ENCODE measurements around the gene CLASP2. TPM values are rescaled to one million over a fixed set of nuclear protein-coding genes. Genes with fewer than 3 reads are reported as not detected.

The CLASP2 gene
- total RNA-seq, 3 donors from 2014 or later (not counting 1 experiment from before 2014, with no cell fraction given): 93.8 to 109 (median 99.3) TPM

DNA sequence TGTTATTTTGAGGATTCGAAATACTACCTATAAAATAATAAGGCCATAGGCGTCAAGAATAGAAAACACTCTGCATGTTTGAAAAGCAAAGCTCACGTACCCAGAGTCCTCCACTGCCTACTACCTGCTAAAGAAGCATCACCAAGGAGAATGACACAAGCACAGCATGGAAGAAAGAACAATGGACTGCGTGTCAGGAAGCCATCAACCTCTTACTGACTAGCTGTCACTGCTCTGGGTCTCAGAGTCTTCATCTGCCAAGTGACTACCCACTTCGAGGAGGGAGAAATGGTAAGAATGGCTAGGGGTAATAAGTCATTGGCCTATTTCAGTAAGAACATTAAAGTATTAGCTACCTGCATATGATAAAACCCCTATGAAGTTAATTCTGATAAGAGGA is 49.4 kb downstream of the CLASP2 start:
- Mint-ChIP-seq H3K9me3 (no peaks in the 10 kb centered on the region), H3K4me1 (peaks cover 3 to 7% of the 10 kb centered on the region in 2 donors), H3K36me3 (no peaks in the 10 kb centered on the region), H3K27me3 (ENCODE audit: low read depth in 2 of 2) (no peaks in the 10 kb centered on the region), H3K4me3 (no peak overlapping the region), H3K27ac (no peak overlapping the region)
- no peak for ATAC-seq
- Histone ChIP-seq H3K4me1 (ENCODE audit: control insufficient read depth, insufficient read depth, low read length) (no peaks in the 10 kb centered on the region), H3K27ac (ENCODE audit: low read length) (no peak overlapping the region), H3K36me3 (ENCODE audit: control insufficient read depth, insufficient read depth, low read length) (no peaks in the 10 kb centered on the region), H3K9me3 (ENCODE audit: control insufficient read depth, insufficient read depth, low read length) (no peaks in the 10 kb centered on the region), H3K27me3 (ENCODE audit: control insufficient read depth, insufficient read depth, low read length) (no peaks in the 10 kb centered on the region), H3K4me3 (ENCODE audit: low read length) (no peak overlapping the region)
- WGBS (ENCODE audit: insufficient coverage): 100% methylated on average over 3 of the region's 5 CpGs
- TF ChIP-seq, protein P1, sequence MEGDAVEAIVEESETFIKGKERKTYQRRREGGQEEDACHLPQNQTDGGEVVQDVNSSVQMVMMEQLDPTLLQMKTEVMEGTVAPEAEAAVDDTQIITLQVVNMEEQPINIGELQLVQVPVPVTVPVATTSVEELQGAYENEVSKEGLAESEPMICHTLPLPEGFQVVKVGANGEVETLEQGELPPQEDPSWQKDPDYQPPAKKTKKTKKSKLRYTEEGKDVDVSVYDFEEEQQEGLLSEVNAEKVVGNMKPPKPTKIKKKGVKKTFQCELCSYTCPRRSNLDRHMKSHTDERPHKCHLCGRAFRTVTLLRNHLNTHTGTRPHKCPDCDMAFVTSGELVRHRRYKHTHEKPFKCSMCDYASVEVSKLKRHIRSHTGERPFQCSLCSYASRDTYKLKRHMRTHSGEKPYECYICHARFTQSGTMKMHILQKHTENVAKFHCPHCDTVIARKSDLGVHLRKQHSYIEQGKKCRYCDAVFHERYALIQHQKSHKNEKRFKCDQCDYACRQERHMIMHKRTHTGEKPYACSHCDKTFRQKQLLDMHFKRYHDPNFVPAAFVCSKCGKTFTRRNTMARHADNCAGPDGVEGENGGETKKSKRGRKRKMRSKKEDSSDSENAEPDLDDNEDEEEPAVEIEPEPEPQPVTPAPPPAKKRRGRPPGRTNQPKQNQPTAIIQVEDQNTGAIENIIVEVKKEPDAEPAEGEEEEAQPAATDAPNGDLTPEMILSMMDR (IDR thresholded peaks at IDR 0.05): no peak
- intact Hi-C loops (cut with micrococcal nuclease): no loop called here
- no peak for DNase-seq

DNA sequence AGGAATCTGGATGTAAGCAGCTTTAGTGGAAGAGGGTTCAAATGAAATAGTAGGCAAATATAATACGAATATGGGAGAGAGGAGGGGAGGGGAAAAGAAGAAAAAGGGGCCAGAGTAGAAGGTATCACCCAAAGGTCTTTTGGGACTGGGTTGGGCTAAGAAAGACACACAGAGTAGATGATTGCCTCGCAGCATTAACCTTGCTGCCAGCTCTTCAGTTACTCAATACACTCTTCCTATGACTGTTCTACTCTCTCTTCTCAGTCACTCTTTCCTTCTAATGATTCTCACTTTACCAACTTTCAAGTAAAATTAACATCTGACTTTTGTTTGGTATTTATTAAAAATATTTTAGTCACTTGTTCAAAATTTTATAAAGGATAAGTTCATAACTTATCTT is 52.8 kb downstream of the CLASP2 start:
- Mint-ChIP-seq H3K27me3 (ENCODE audit: low read depth in 2 of 2) (no peaks in the 10 kb centered on the region), H3K4me3 (no peak overlapping the region), H3K27ac (no peak overlapping the region), H3K4me1 (peaks cover under 1 to 9% of the 10 kb centered on the region in 2 donors), H3K9me3 (no peaks in the 10 kb centered on the region), H3K36me3 (no peaks in the 10 kb centered on the region)
- DNase-seq: no peak
- H3K9me3 ChIP-seq (ENCODE audit: control insufficient read depth, insufficient read depth, low read length): no peaks in the 10 kb centered on the region
- intact Hi-C loops (cut with micrococcal nuclease): no loop called here
- TF ChIP-seq, protein P1 (IDR thresholded peaks at IDR 0.05): no peak
- peaks cover 3% of the 10 kb centered on the region for H3K36me3 ChIP-seq (ENCODE audit: control insufficient read depth, insufficient read depth, low read length)
- 93% methylated on average over 2 of the region's 2 CpGs for WGBS (ENCODE audit: insufficient coverage)
- no peaks in the 10 kb centered on the region for H3K4me1 ChIP-seq (ENCODE audit: control insufficient read depth, insufficient read depth, low read length)
- no peak for ATAC-seq
- no peaks in the 10 kb centered on the region for H3K27me3 ChIP-seq (ENCODE audit: control insufficient read depth, insufficient read depth, low read length)
- no peak overlapping the region for H3K27ac ChIP-seq (ENCODE audit: low read length)
- no peak overlapping the region for H3K4me3 ChIP-seq (ENCODE audit: low read length)

DNA sequence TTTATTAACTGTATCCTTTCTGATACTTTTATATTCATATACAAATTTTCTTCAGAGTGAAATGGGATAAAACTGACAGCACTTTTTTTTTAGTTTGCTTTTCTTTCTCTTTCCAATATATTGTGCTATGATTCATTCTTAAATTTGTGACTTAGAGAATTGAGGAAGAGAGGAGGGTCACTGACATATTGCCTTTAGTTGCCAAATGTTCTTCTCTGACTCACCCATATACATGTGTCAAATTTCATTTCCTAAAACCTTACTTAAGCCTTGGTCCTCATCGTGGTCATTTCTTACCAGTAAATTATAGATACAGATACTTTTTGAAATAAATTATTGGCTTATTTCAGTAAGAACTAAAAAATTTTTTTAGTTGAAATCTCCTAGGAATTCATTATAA is 53.9 kb downstream of the CLASP2 start:
- Histone ChIP-seq H3K4me1 (ENCODE audit: control insufficient read depth, insufficient read depth, low read length) (peaks cover 8% of the 10 kb centered on the region), H3K4me3 (ENCODE audit: low read length) (no peak overlapping the region), H3K36me3 (ENCODE audit: control insufficient read depth, insufficient read depth, low read length) (peaks cover 3% of the 10 kb centered on the region), H3K9me3 (ENCODE audit: control insufficient read depth, insufficient read depth, low read length) (no peaks in the 10 kb centered on the region), H3K27ac (ENCODE audit: low read length) (no peak overlapping the region), H3K27me3 (ENCODE audit: control insufficient read depth, insufficient read depth, low read length) (no peaks in the 10 kb centered on the region)
- TF ChIP-seq, protein P1 (IDR thresholded peaks at IDR 0.05): no peak
- Mint-ChIP-seq H3K4me3 (no peak overlapping the region), H3K27ac (no peak overlapping the region), H3K36me3 (no peaks in the 10 kb centered on the region), H3K27me3 (ENCODE audit: low read depth in 2 of 2) (no peaks in the 10 kb centered on the region), H3K4me1 (peaks cover 12 to 20% of the 10 kb centered on the region in 2 donors), H3K9me3 (no peaks in the 10 kb centered on the region)
- DNase-seq (no peak), ATAC-seq (no peak)
- WGBS (ENCODE audit: insufficient coverage): no CpG with 5 or more reads among the region's 1 CpG
- intact Hi-C loops (cut with micrococcal nuclease): no loop called here

DNA sequence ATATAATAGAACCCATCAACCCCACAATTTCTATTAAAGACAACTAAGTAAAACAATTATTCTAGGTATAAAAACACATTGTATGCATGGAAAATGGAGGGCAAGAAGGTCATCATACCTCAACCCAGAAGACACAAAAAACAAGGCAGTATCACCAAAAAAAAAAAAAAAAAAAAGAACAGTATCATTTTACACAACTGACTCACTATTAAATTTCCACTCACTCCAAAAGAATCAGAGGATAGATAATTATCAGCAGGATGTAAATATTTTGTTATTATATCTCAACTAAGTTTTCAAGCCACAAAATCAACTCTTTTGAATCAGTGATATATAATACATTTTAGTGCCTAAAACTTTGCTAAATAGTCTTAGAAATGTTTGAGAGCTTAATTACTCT is 55.0 kb downstream of the CLASP2 start:
- DNase-seq: no peak
- Mint-ChIP-seq H3K27me3 (ENCODE audit: low read depth in 2 of 2) (no peaks in the 10 kb centered on the region), H3K9me3 (no peaks in the 10 kb centered on the region), H3K4me1 (peaks cover 21 to 22% of the 10 kb centered on the region in 2 donors), H3K36me3 (no peaks in the 10 kb centered on the region), H3K4me3 (no peak overlapping the region), H3K27ac (no peak overlapping the region)
- Histone ChIP-seq H3K27ac (ENCODE audit: low read length) (no peak overlapping the region), H3K4me3 (ENCODE audit: low read length) (no peak overlapping the region), H3K27me3 (ENCODE audit: control insufficient read depth, insufficient read depth, low read length) (no peaks in the 10 kb centered on the region), H3K36me3 (ENCODE audit: control insufficient read depth, insufficient read depth, low read length) (peaks cover 3% of the 10 kb centered on the region), H3K4me1 (ENCODE audit: control insufficient read depth, insufficient read depth, low read length) (peaks cover 8% of the 10 kb centered on the region), H3K9me3 (ENCODE audit: control insufficient read depth, insufficient read depth, low read length) (no peaks in the 10 kb centered on the region)
- TF ChIP-seq, protein P1 (IDR thresholded peaks at IDR 0.05): no peak
- intact Hi-C loops (cut with micrococcal nuclease): no loop called here
- no peak for ATAC-seq
